HG03521 (cell line): ENCODE measurements around the gene PSMG1.

Source experiments
- ATAC-seq: cut with Tn5 transposase; IDR thresholded peaks from one replicate; pipeline ENCODE4 v1.9.1; 2021; ENCODE audit warnings: mild to moderate bottlenecking, moderate library complexity; ENCODE audit not compliant: unreplicated experiment

PSMG1 gene

GRCh38 chr21:39125752-39126485, 57.3 kb downstream of the PSMG1 start:
- ATAC-seq = no peak
